Skeletal muscle tissue (tissue), 4 donors: Measurements from ENCODE around the gene CFAP46. TPM values are rescaled to one million over a fixed set of nuclear protein-coding genes. Genes with fewer than 3 reads are reported as not detected.

Experiments
- H3K27ac ChIP-seq: one replicate; pipeline ENCODE4 v1.7.0; 2013; ENCODE audit warnings: mild to moderate bottlenecking, low read depth, low read length, inconsistent platforms
- H3K27me3 ChIP-seq, 3 donors: one replicate each; pipeline ENCODE4 v1.7.0; 2013; ENCODE audit warnings: low read length in 3 of 3; ENCODE audit not compliant: control insufficient read depth in 3 of 3, insufficient read depth in 3 of 3
- H3K36me3 ChIP-seq, 3 donors: one replicate each; pipeline ENCODE4 v1.7.0; 2013; ENCODE audit warnings: low read length in 3 of 3; ENCODE audit not compliant: control insufficient read depth in 3 of 3, insufficient read depth in 3 of 3
- H3K4me1 ChIP-seq, 3 donors: one replicate each; pipeline ENCODE4 v1.7.0; 2013; ENCODE audit warnings: low read length in 3 of 3, mild to moderate bottlenecking in 3 of 3; ENCODE audit not compliant: control insufficient read depth in 3 of 3, insufficient read depth in 3 of 3
- H3K4me3 ChIP-seq, 3 donors: one replicate each; pipeline ENCODE4 v1.7.0; 2013; ENCODE audit warnings: low read length in 3 of 3
- H3K9ac ChIP-seq, 3 donors: one replicate each; pipeline ENCODE4 v1.7.0; 2013; ENCODE audit warnings: low read length in 3 of 3, mild to moderate bottlenecking in 3 of 3, moderate library complexity in 2 of 3, low read depth in 1 of 3
- H3K9me3 ChIP-seq, 3 donors: one replicate each; pipeline ENCODE4 v1.7.0; 2013; ENCODE audit warnings: low read length in 3 of 3; ENCODE audit not compliant: control insufficient read depth in 3 of 3
- total RNA-seq: library from RNA; depleted of rRNA; stranded (reverse); fragments of >200 nt; gene quantifications from one replicate; pipeline ENCODE4 v1.2.3, GENCODE V29; 2014
- donor health status: Osteomylitis.

The CFAP46 gene
- total RNA-seq, 1 donor from 2014 or later, result not detected

GRCh38 chr10:132764108-132764507 lies 178.3 kb downstream of the CFAP46 start:
- Histone ChIP-seq H3K27ac (no peak overlapping the region), H3K36me3 (peaks cover 6 to 38% (median 24%) of the 10 kb centered on the region in 3 donors), H3K4me3 (no peak overlapping the region), H3K4me1 (no peaks in the 10 kb centered on the region), H3K27me3 (no peaks in the 10 kb centered on the region), H3K9me3 (no peaks in the 10 kb centered on the region), H3K9ac (no peak overlapping the region)

DNA sequence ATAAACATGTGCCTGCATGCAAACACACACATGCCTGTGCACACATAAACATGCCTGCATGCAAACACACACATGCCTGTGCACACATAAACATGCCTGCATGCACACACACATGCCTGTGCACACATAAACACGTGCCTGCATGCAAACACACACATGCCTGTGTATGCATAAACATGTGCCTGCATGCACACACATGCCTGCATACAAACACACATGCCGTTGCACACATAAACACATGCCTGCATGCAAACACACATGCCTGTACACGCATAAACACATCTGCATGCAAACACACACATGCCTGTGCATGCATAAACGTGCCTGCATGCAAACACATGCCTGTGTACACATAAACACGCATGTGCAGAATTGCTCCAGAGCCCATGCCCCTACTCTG lies 178.8 kb downstream of the CFAP46 start:
- no peak overlapping the region for H3K27ac ChIP-seq
- H3K27me3 ChIP-seq, result no peaks in the 10 kb centered on the region
- H3K9me3 ChIP-seq, result no peaks in the 10 kb centered on the region
- no peak overlapping the region for H3K9ac ChIP-seq
- no peaks in the 10 kb centered on the region for H3K4me1 ChIP-seq
- H3K36me3 ChIP-seq, result peaks cover 12 to 36% (median 22%) of the 10 kb centered on the region in 3 donors
- no peak overlapping the region for H3K4me3 ChIP-seq

DNA sequence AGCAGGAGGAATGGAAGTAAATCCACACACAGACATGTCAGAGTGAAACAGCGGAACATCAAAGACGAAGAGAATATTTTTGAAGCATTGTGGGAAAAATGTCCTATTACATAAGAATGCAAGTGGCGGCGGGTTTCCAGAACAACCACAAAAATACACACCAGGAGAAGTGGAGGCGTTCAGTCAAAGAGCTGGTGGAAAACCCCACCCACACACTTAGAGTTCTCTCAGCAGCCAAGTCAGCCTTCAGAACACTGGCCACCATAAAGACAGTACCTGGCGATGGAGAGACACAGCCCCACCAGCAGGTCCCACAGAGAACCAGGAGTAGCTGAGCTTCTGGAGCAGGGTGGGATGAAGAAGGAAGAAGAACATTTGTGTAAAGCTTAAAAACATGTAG lies 180.1 kb downstream of the CFAP46 start:
- Histone ChIP-seq H3K9ac (no peak overlapping the region), H3K4me3 (no peak overlapping the region), H3K4me1 (no peaks in the 10 kb centered on the region), H3K27me3 (no peaks in the 10 kb centered on the region), H3K27ac (no peak overlapping the region), H3K9me3 (no peaks in the 10 kb centered on the region), H3K36me3 (peaks cover 15 to 32% (median 21%) of the 10 kb centered on the region in 3 donors)

GRCh38 chr10:132761395-132762060 lies 180.8 kb downstream of the CFAP46 start:
- no peak overlapping the region for H3K4me3 ChIP-seq
- H3K9ac ChIP-seq, result no peak overlapping the region
- no peaks in the 10 kb centered on the region for H3K9me3 ChIP-seq
- no peaks in the 10 kb centered on the region for H3K27me3 ChIP-seq
- H3K4me1 ChIP-seq, result no peaks in the 10 kb centered on the region
- no peak overlapping the region for H3K27ac ChIP-seq
- H3K36me3 ChIP-seq, result peaks cover 17 to 34% (median 23%) of the 10 kb centered on the region in 3 donors

DNA sequence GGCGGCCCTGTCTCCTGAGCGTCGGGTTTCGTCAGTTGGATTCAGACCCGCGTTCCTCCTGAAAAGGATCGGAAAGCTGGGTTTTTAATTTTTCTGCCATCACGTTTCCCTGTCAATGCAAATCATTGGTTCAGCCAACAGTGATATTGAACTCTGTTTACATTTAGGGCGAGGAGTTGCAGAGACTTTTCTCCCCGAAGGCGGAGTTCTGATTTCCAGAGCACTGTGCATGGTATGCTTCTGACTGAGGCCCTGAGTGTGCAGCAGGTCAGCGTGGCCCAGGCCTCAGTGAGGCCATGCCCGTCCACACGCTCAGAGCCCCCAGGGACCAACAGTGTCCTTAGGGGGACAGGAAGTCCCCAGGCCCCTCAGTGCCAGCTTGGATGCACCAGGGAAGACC lies 183.5 kb downstream of the CFAP46 start:
- H3K4me1 ChIP-seq, result no peaks in the 10 kb centered on the region
- no peak overlapping the region for H3K4me3 ChIP-seq
- no peaks in the 10 kb centered on the region for H3K9me3 ChIP-seq
- H3K36me3 ChIP-seq, result peaks cover 23 to 45% (median 41%) of the 10 kb centered on the region in 3 donors
- no peak overlapping the region for H3K27ac ChIP-seq
- no peak overlapping the region for H3K9ac ChIP-seq
- H3K27me3 ChIP-seq, result no peaks in the 10 kb centered on the region

Other genes starting within 250 kb of the CFAP46 start
- not detected for gene NKX6-2, start 156.4 kb downstream of the CFAP46 start, total RNA-seq
- under 0.01 TPM for gene ADGRA1, start 145.4 kb upstream of the CFAP46 start, total RNA-seq
- 0.52 TPM for gene KNDC1, start 217.6 kb upstream of the CFAP46 start, total RNA-seq